Left ventricle myocardium inferior (tissue), 1 donor: ENCODE measurements around the gene CLN6. TPM values are rescaled to one million over a fixed set of nuclear protein-coding genes. Genes with fewer than 3 reads are reported as not detected.
"Not testable (repeated sequence)": the region's sequence is repeated elsewhere in the genome, so short reads cannot be mapped to it uniquely, and the experiment has no call there.

Experiments used
- DNase-seq: peaks from one replicate; pipeline ENCODE4 v3.0.0-alpha.2; 2020
- H3K27ac ChIP-seq: fragments of 200-600 bp; replicated peaks from 2 replicates; pipeline ENCODE4 v1.8.0; 2021
- H3K27me3 ChIP-seq: fragments of 200-600 bp; 2 replicates; pipeline ENCODE4 v1.8.0; 2021; ENCODE audit warnings: low read depth
- H3K36me3 ChIP-seq: fragments of 200-600 bp; 2 replicates; pipeline ENCODE4 v1.8.0; 2021
- H3K4me1 ChIP-seq: fragments of 200-600 bp; 2 replicates; pipeline ENCODE4 v1.8.0; 2021
- H3K4me3 ChIP-seq: fragments of 200-600 bp; 2 replicates; pipeline ENCODE4 v1.8.0; 2021; ENCODE audit warnings: mild to moderate bottlenecking, moderate library complexity
- H3K9me3 ChIP-seq: fragments of 200-600 bp; replicated peaks from 2 replicates; pipeline ENCODE4 v1.8.0; 2021
- intact Hi-C: fragments of 100-400 bp; cut with micrococcal nuclease; formaldehyde crosslinking; loops from one replicate; pipeline ENCODE4 v1.11.0; 2022
- total RNA-seq: library from RNA; stranded (reverse); fragmentation: NEBNext Ultra II Directional; extraction: Animal tissue kit (Norgen Biotek cat#: 25700); gene quantifications from one replicate; pipeline ENCODE4 v1.2.1, GENCODE V29; 2021
- TF ChIP-seq, protein P1 (sequence below): fragments of 200-600 bp; IDR thresholded peaks from 2 replicates; pipeline ENCODE4 v1.8.0; 2021; ENCODE audit warnings: antibody characterized with exemption, mild to moderate bottlenecking, borderline replicate concordance
- donor health status: DM: no; HTN: yes; CAD: no; lungs with severe emphysema.

CLN6 gene
- total RNA-seq, 1 donor from 2014 or later, result 6.6 TPM

DNA sequence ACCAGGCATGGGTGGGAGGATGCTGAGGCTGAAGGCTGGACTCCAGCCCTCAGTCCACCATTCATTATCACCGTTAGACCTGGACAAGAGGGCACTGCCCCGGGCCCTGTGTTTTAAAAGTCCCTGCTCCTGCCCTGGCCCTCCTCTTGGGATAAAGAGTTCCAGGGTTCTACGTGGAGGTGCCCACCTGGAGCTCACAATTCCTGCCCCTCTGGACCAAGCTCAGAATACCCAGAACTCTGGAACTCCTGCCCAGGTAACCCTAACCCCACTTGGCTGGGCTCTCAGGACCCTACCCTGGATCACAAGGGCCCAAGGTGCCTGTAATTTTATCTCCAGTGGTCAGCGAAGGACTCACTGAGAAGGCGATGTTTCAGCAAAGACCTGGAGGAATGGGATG lies 25.6 kb downstream of the CLN6 start:
- TF ChIP-seq, protein P1, sequence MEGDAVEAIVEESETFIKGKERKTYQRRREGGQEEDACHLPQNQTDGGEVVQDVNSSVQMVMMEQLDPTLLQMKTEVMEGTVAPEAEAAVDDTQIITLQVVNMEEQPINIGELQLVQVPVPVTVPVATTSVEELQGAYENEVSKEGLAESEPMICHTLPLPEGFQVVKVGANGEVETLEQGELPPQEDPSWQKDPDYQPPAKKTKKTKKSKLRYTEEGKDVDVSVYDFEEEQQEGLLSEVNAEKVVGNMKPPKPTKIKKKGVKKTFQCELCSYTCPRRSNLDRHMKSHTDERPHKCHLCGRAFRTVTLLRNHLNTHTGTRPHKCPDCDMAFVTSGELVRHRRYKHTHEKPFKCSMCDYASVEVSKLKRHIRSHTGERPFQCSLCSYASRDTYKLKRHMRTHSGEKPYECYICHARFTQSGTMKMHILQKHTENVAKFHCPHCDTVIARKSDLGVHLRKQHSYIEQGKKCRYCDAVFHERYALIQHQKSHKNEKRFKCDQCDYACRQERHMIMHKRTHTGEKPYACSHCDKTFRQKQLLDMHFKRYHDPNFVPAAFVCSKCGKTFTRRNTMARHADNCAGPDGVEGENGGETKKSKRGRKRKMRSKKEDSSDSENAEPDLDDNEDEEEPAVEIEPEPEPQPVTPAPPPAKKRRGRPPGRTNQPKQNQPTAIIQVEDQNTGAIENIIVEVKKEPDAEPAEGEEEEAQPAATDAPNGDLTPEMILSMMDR, result no peak
- H3K27ac ChIP-seq, result no peak overlapping the region
- H3K4me1 ChIP-seq, result peaks cover 44% of the 10 kb centered on the region
- no peaks in the 10 kb centered on the region for H3K9me3 ChIP-seq
- no peaks in the 10 kb centered on the region for H3K36me3 ChIP-seq
- intact Hi-C loops, result no loop called here
- H3K4me3 ChIP-seq, result no peak overlapping the region
- H3K27me3 ChIP-seq, result no peaks in the 10 kb centered on the region
- no peak for DNase-seq

DNA sequence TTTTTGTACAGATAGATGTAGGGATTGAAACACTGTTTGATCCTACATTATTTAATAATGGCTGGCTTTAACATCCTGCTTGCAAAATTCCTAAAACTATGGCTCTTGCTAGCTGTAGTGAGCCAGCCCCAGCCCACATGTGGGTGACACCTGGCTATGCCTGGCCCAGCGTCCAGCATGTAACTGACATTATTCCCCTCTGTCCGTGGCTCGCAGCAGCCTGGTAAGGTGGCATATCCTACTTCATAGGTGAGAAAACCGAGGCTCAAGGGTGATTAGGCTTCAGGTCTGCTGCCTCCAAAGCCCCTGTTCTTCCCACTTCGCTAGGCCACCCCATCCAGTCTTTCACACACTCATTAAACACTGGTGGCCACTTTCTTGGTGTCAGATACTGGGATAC lies 26.0 kb downstream of the CLN6 start:
- intact Hi-C loops, result no loop called here
- H3K4me1 ChIP-seq, result peaks cover 44% of the 10 kb centered on the region
- TF ChIP-seq, protein P1, result no peak
- no peaks in the 10 kb centered on the region for H3K36me3 ChIP-seq
- no peaks in the 10 kb centered on the region for H3K27me3 ChIP-seq
- no peaks in the 10 kb centered on the region for H3K9me3 ChIP-seq
- H3K27ac ChIP-seq, result no peak overlapping the region
- DNase-seq, result no peak
- no peak overlapping the region for H3K4me3 ChIP-seq

DNA sequence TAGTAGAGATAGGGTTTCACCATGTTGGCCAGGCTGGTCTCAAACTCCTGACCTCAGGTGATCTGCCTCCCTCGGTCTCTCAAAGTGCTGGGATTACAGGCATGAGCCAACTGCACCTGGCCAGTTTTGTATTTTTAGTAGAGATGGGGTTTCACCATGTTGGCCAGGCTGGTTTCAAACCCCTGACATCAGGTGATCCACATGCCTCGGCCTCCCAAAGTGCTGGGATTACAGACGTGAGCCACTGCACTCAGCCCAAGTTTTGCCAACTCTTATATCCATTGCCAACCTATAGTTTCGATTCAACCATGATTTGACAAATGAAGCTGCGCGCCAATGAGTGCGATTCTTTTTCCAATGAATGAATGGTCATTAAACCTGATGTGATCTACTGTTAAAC lies 26.5 kb downstream of the CLN6 start:
- H3K27me3 ChIP-seq, H3K4me3 ChIP-seq, intact Hi-C loops, H3K9me3 ChIP-seq, H3K36me3 ChIP-seq, H3K27ac ChIP-seq, DNase-seq: not testable (repeated sequence)
- H3K4me1 ChIP-seq, result peaks cover 49% of the 10 kb centered on the region

DNA sequence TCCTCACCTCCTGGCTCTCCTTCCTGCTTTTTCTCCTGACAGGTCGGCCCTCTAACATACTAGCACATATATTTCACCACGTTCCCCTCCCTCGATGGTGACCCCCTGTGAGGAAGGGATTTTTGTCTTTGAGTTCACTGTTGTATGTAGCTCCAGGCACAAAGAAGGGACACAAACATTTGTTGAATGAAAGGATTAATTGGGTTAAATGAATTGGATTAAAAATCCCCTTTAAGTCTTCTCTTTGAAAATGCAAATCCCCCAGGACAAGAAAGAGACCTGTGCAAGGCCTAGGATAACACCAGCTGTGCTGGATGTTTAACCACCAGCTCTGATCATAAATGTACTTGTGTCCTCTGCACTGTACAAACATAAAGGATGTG lies 27.7 kb downstream of the CLN6 start:
- no peak for DNase-seq
- Histone ChIP-seq H3K4me1 (peaks cover 52% of the 10 kb centered on the region), H3K27me3 (no peaks in the 10 kb centered on the region), H3K36me3 (no peaks in the 10 kb centered on the region), H3K4me3 (no peak overlapping the region), H3K9me3 (no peaks in the 10 kb centered on the region), H3K27ac (no peak overlapping the region)
- TF ChIP-seq, protein P1, result no peak
- intact Hi-C loops, result no loop called here

DNA sequence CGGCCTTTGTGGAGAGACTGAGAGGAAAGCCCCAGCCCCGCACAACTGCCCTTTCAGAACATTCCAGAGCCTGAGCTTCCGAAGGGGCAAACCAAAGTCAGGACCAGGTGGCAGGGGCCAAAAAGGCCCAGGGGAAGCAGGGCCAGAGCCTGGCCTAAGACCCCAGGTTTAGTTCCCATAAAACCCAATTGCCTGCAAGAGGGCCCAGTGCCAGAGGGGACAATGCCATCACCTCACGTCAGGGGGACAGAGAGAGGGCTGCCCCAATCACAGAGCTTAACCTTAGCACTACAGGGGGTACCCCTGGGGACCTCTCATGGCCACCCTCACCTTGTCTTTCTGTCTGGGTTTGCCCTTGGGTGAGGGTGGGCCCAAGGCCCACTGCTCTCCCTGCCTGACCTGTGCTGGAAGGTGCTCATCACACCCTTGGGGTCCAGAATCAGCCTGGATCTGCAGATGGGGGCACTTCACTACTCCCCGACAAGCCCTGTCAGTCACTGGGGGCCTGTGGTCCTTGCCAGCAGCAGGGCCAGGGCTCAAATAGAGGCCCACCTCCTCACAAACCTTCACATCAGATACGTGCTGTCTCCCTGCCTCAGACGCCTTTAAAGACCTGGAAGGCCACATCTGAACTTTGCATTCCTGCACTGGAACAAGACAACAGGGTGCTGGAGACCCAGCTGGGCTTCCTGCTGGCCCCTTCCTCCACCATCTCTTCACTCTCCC lies 28.2 kb downstream of the CLN6 start:
- DNase-seq, result no peak
- Histone ChIP-seq H3K27me3 (no peaks in the 10 kb centered on the region), H3K4me3 (no peak overlapping the region), H3K27ac (no peak overlapping the region), H3K36me3 (no peaks in the 10 kb centered on the region), H3K9me3 (no peaks in the 10 kb centered on the region), H3K4me1 (peaks cover 48% of the 10 kb centered on the region)
- intact Hi-C loops, result no loop called here
- TF ChIP-seq, protein P1, result no peak

DNA sequence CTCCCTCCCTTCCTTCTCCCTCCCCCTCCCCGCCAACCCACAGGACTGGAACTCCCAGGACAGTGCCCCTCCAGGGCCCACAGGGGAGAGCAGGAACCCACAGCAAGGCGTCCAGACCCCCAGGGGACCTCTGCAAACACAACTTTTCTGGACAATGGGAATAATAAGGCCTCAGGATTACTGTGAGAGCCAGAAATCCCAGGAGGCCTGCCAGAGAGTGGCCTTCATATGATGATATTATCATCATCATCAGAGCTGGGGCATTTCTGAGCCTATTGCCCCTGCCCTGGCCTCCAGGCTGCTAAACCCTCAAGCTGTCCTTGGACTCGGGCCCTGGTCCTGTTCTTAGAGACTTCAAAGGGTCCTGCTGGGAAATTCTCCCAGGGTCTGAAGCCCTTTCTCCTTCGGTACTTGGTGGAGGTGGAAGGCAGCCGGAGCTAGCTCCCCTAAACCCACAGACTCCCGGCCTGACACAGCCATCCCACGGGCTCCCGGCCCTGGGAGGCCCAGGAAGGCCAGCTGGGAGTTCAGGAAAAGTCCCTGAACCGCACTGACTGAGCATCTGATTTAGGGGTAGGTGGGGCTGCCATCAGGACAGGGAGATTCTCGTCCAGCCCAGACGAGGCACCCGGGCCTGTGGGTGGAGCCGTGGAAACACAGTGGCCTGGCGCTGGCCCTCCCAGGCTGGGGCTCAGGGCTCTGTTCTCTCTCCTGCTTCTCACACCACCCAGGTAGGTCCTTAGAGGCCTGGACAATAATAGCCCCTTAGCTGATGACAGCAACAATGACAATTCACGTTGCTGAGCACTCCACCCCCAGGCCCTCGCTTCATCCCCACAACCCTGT lies 29.3 kb downstream of the CLN6 start:
- Histone ChIP-seq H3K27ac (no peak overlapping the region), H3K4me3 (no peak overlapping the region), H3K27me3 (no peaks in the 10 kb centered on the region), H3K4me1 (peaks cover 43% of the 10 kb centered on the region), H3K9me3 (no peaks in the 10 kb centered on the region), H3K36me3 (no peaks in the 10 kb centered on the region)
- TF ChIP-seq, protein P1, result no peak
- no peak for DNase-seq
- intact Hi-C loops, result no loop called here
